ENCODE results near the gene BBS7.

BBS7 gene

GRCh38 chr4:121789960-121790829 lies 80.1 kb downstream of the BBS7 start:
- DNase-seq, result no peak

- DNase-seq, result no peak
Observed at GRCh38 chr4:121789455-121789854, 80.8 kb downstream of the BBS7 start.

GRCh38 chr4:121788896-121789295 lies 81.4 kb downstream of the BBS7 start:
- DNase-seq, result no peak

GRCh38 chr4:121786221-121786620 lies 84.1 kb downstream of the BBS7 start:
- DNase-seq, result no peak

GRCh38 chr4:121785479-121785878 lies 84.8 kb downstream of the BBS7 start:
- no peak for DNase-seq

GRCh38 chr4:121784975-121785374 lies 85.3 kb downstream of the BBS7 start:
- no peak for DNase-seq

- DNase-seq, result no peak
Observed at GRCh38 chr4:121784401-121784800, 85.9 kb downstream of the BBS7 start.

- no peak for DNase-seq
Observed at GRCh38 chr4:121783210-121783609, 87.1 kb downstream of the BBS7 start.

- DNase-seq, result no peak
Observed at GRCh38 chr4:121778991-121779628, 91.2 kb downstream of the BBS7 start.

GRCh38 chr4:121777625-121778024 lies 92.6 kb downstream of the BBS7 start:
- no peak for DNase-seq

GRCh38 chr4:121776610-121777401 lies 93.5 kb downstream of the BBS7 start:
- no peak for DNase-seq

Measured in activated CD8-positive, alpha-beta memory T cell treated with anti-CD3 and anti-CD28 coated beads, Interleukin-2, amount 50 U/mL, for 48 hours (primary cell).